Fibroblast of skin of left biceps (primary cell): ENCODE data around the gene GORASP2.

Source experiments
- DNase-seq, 2 experiments: peaks; one replicate each; pipeline ENCODE4 v3.0.0-alpha.2; 2013; ENCODE audit warnings: low read depth in 2 of 2

The GORASP2 gene

DNA sequence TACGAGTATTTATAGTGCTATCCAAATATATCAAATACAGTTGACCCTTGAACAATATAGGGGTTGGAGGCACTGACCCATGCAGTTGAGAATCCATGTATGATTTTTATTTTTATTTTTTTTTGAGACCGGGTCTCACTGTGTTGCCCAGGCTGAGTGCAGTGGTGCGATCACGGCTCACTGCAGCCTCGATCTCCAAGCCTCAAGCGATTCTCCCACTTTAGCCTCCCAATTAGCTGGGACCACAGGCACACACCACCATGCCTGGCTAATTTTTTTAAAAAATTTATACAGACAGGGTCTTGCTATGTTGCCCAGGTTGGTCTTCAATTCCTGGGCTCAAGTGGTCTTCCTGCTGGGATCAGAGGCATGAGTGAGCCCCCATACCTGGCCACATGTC is 70.6 kb downstream of the GORASP2 start:
- no peak for DNase-seq

DNA sequence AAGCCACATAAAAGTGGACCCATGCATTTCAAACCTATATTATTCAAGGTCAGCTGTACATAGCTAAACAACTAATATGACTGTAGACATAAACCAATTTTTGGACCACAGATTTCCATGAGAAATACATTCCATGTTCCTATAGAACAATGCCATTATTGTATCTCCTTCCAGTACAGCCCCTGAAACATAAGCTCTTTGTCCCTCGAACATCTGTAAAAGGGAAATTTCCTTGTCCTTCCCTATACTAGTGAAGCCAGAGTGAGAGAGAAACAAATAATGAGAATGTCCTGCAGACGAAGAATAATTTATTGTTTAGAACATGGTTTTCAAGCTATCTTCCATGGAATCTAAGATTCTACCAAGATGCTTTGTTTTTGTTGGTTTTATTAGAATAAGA is 75.3 kb downstream of the GORASP2 start:
- DNase-seq, result no peak

DNA sequence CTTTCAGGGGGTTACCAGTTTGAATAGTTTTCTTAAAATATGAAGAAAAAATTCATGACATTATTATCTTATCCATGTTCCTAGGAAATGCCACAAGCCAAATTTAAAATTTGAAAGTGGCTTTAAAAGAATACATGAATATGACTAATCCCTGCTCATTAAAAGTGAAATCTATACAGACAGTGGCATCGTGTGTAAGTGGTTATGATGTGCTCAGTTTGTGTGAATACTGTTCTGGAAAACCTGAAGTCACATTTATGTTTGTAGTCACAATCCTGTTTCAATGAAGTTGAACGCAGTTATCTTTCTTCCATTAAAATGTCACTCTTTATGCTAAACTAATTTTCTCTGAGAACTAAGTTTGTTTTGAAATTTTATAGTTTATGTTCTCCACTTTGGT is 75.8 kb downstream of the GORASP2 start:
- no peak for DNase-seq

DNA sequence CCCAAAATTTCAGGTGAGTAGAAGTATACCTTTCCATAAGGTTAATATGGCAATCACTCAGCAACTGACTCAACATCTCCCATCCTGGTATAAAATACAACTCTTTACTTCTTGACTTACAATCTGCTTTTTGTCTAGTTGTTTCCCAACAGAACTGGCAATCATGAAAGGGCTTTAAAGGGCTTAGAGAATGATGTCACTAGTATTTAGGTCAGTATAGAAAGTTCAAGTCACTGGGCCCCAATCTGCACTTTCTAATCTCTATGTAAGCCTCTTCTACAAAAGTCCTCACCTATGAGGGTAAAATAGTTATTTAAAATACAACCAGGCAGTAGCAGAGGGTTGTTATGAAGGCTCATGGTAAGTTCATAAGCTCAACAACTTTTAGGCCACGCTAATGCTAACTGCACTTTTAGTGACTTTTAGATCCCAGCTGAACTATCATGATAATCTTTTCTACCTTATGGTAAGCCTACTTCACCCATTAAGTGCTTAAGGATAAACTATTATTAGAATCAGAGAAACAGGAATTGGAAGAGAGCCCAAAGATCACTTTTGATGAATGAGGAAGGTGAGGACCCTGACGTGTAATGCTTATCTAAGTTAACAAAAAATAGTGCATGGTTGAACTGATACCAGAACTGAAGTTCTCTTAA is 79.6 kb downstream of the GORASP2 start:
- DNase-seq, result no peak

DNA sequence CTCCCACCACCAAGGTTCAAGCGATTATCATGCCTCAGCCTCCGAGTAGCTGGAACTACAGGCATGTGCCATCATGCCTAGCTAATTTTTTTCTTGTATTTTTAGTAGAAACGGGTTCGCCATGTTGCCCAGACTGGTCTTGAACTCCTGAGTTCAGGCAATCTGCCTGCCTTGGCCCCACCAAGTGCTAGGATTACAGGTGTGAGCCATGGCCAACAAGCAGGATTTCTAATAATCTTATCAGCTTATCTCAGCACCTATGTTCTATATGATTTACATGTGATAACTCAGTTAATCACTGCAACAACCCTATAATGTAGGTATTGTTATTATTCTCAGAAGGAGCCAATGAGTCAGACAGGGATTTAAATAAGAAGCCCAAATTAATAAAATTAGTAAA is 80.3 kb downstream of the GORASP2 start:
- no peak for DNase-seq

DNA sequence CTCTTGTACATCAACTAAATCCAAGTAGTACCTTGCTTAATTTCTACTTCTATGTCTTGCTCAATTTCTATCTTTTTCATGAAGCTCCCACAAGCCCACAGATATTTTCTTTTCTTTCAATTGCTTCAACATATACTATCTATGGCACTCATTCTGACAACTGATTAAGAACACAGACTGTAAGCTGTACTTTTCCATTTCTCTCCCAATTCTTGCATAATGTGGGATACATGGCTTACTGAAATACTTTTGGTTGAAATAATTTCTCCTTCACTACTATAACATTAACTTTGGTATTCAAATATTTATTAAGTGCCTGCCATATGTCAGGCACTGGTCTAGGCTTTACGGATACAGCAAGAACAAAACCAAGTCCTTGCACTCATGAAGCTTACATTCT is 84.8 kb downstream of the GORASP2 start:
- DNase-seq, result no peak

DNA sequence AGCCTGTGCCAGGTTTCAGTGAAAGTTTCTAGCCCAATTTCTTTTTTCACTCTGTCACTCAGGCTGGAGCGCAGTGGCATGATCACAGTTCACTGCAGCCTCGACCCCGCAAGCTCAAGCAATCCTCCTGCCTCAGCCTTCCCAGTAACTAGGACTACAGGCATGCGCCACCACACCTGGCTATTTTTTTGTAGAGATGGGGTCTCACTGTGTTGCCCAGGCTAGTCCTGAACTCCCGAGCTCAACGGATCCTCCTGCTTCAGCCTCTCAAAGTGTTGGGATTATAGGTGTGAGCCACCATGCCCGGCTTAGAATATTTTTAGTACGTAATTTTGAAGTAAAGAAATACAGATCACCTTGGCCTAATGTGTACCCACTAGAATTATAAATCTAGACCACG is 87.1 kb downstream of the GORASP2 start:
- DNase-seq, result no peak
